Endothelial cell of umbilical vein (primary cell): ENCODE data around the gene CEP85L. TPM values are rescaled to one million over a fixed set of nuclear protein-coding genes. Genes with fewer than 3 reads are reported as not detected.

Experiments
- BruUV-seq: library from RNA; stranded (reverse); fragments of 400-500 nt; replicated peaks from 2 replicates; lab custom pipeline; 2021; lab: Mats Ljungman, UMichigan
- CTCF ChIA-PET: fragments of 300-600, 350-600 bp; sonication (Branson Sonifier 250); formaldehyde crosslinking; loops from one replicate; lab custom pipeline; 2021; ENCODE audit warnings: antibody characterized with exemption, inconsistent platforms; lab: Charles Lee
- POLR2A ChIA-PET: fragments of 300-600, 350-600 bp; sonication (Branson Sonifier 250); formaldehyde crosslinking; loops from one replicate; lab custom pipeline; 2021; ENCODE audit warnings: antibody characterized with exemption, inconsistent platforms; lab: Charles Lee
- DNase-seq: peaks from one replicate; pipeline ENCODE4 v3.0.0-alpha.2; 2011; ENCODE audit warnings: low read depth, low spot score
- FAIRE-seq: peaks from 2 replicates; lab custom pipeline; 2011; peaks lifted over from hg19 to GRCh38; lab: Jason Lieb, UNC
- H2AFZ ChIP-seq: 2 replicates; pipeline ENCODE4 v1.6.0; 2012; ENCODE audit warnings: low read depth, low read length, control low read depth, inconsistent platforms
- H3K27ac ChIP-seq: 2 replicates; pipeline ENCODE4 v1.5.1; 2011; ENCODE audit warnings: low read depth, mild to moderate bottlenecking, control low read depth, low read length, moderate library complexity; ENCODE audit not compliant: insufficient read depth
- H3K27me3 ChIP-seq, 2 experiments: 2 replicates each; pipeline versions ENCODE4 v1.6.0 to v1.6.1; 2011; ENCODE audit warnings: low read length in 2 of 2, mixed read lengths in 1 of 2; ENCODE audit not compliant: control insufficient read depth in 2 of 2, insufficient read depth in 2 of 2
- H3K36me3 ChIP-seq, 2 experiments: 2 replicates in 1 of 2; 3 replicates in 1 of 2; pipeline ENCODE4 v1.5.1; 2011; ENCODE audit warnings: low read length in 2 of 2, mild to moderate bottlenecking in 1 of 2, moderate library complexity in 1 of 2; ENCODE audit not compliant: control insufficient read depth in 2 of 2, insufficient read depth in 2 of 2; ENCODE audit errors: extremely low read depth in 1 of 2
- H3K4me1 ChIP-seq: 3 replicates; pipeline ENCODE4 v1.5.1; 2011; ENCODE audit warnings: mild to moderate bottlenecking, low read length; ENCODE audit not compliant: control insufficient read depth, insufficient read depth; ENCODE audit errors: extremely low read depth
- H3K4me2 ChIP-seq: 2 replicates; pipeline ENCODE4 v1.6.1; 2011; ENCODE audit warnings: low read length, control low read depth, mixed read lengths; ENCODE audit not compliant: insufficient read depth
- H3K4me3 ChIP-seq, 3 experiments: fragments of 200-600 bp in 1 of 3; sonication (generic), shearing (Covaris generic) in 1 of 3; replicated peaks in 1 of 3; 2 replicates each; pipeline ENCODE4 v1.5.1; 2011 to 2016; ENCODE audit warnings: control low read depth in 3 of 3, low read length in 3 of 3, mild to moderate bottlenecking in 2 of 3, inconsistent platforms in 1 of 3, low read depth in 1 of 3, moderate library complexity in 1 of 3; ENCODE audit not compliant: insufficient read depth in 1 of 3
- H3K79me2 ChIP-seq: 2 replicates; pipeline ENCODE4 v1.6.0; 2012; ENCODE audit warnings: low read length, inconsistent platforms; ENCODE audit not compliant: control insufficient read depth, insufficient read depth
- H3K9ac ChIP-seq: replicated peaks from 2 replicates; pipeline ENCODE3; 2011; ENCODE audit warnings: low read length, control low read depth; ENCODE audit not compliant: insufficient read depth; ENCODE audit errors: extremely low read depth
- H3K9me1 ChIP-seq: replicated peaks from 3 replicates; pipeline ENCODE4 v1.6.0; 2011; ENCODE audit warnings: mild to moderate bottlenecking, low read length; ENCODE audit not compliant: control insufficient read depth, insufficient read depth; ENCODE audit errors: extremely low read depth
- H3K9me3 ChIP-seq: replicated peaks from 2 replicates; pipeline ENCODE4 v1.5.1; 2012; ENCODE audit warnings: low read length, inconsistent platforms; ENCODE audit not compliant: control insufficient read depth, insufficient read depth
- H4K20me1 ChIP-seq: replicated peaks from 2 replicates; pipeline ENCODE3; 2011; ENCODE audit warnings: mild to moderate bottlenecking, low read length; ENCODE audit not compliant: control insufficient read depth, insufficient read depth; ENCODE audit errors: extremely low read depth
- CTCF ChIP-seq, 2 donors: IDR thresholded peaks; 1 replicate in 1 of 2; 2 replicates in 1 of 2; pipeline ENCODE4 v1.5.1; 2011; ENCODE audit warnings: low read length in 2 of 2, mild to moderate bottlenecking in 2 of 2, moderate library complexity in 2 of 2, control low read depth in 1 of 2, inconsistent platforms in 1 of 2, low read depth in 1 of 2; ENCODE audit not compliant: insufficient read depth in 1 of 2; ENCODE audit errors: extremely low read depth in 1 of 2
- EZH2 ChIP-seq: IDR thresholded peaks from 2 replicates; pipeline ENCODE4 v1.6.1; 2012; ENCODE audit warnings: borderline replicate concordance, low read depth, mild to moderate bottlenecking, moderate library complexity, low read length, inconsistent platforms; ENCODE audit not compliant: severe bottlenecking
- FOS ChIP-seq: IDR thresholded peaks from 2 replicates; pipeline ENCODE4 v1.6.1; 2011; ENCODE audit warnings: mild to moderate bottlenecking, low read length, moderate library complexity, borderline replicate concordance; ENCODE audit not compliant: insufficient read depth
- GATA2 ChIP-seq: IDR thresholded peaks from 2 replicates; pipeline ENCODE4 v1.7.0; 2011; ENCODE audit warnings: low read depth, mild to moderate bottlenecking, moderate library complexity, mixed read lengths, low read length; ENCODE audit not compliant: insufficient read length, insufficient read depth
- JUN ChIP-seq: IDR thresholded peaks from 2 replicates; pipeline ENCODE4 v1.6.1; 2011; ENCODE audit warnings: borderline replicate concordance, low read depth; ENCODE audit not compliant: insufficient read length, insufficient read depth
- MAX ChIP-seq: IDR thresholded peaks from 2 replicates; pipeline ENCODE4 v1.6.1; 2011; ENCODE audit not compliant: insufficient read depth, insufficient read length
- MYC ChIP-seq: IDR thresholded peaks from one replicate; pipeline ENCODE4 v1.6.1; 2011; ENCODE audit warnings: mild to moderate bottlenecking, low read depth, low read length
- POLR2A ChIP-seq: IDR thresholded peaks from 2 replicates; pipeline ENCODE4 v1.6.1; 2012; ENCODE audit warnings: low read depth, mild to moderate bottlenecking, control low read depth, low read length
- POLR2AphosphoS5 ChIP-seq: IDR thresholded peaks from 2 replicates; pipeline ENCODE4 v1.6.1; 2012; ENCODE audit warnings: low read depth, mild to moderate bottlenecking, control low read depth, low read length, moderate library complexity; ENCODE audit not compliant: insufficient read depth
- dilution Hi-C: fragments of 300-500 bp; cut with MboI; formaldehyde crosslinking; loops from one replicate; pipeline ENCODE4 v1.15.0; 2019; ENCODE audit warnings: low sequenced_read_pairs; ENCODE audit not compliant: extremely low pct_ligation_motif_present
- intact Hi-C: fragments of 100-400 bp; cut with micrococcal nuclease; formaldehyde crosslinking; loops from one replicate; pipeline ENCODE4 v1.10.0; 2022
- polyA plus RNA-seq, 4 experiments: library from polyadenylated mRNA; depleted of rRNA in 3 of 4; stranded (reverse) in 3 of 4; unstranded in 1 of 4; fragments of >200 nt; gene quantifications; 2 replicates each; pipeline versions ENCODE4 v1.2.1 to v1.2.3, GENCODE V29; 2011 to 2012; ENCODE audit warnings: missing spikeins in 1 of 4
- total RNA-seq: library from RNA; stranded (reverse); gene quantifications from 2 replicates; pipeline ENCODE4 v1.2.3, GENCODE V29; 2021

The CEP85L gene
- total and polyA plus RNA-seq, 2 donors (not counting 3 experiments of a cell fraction or from before 2014, with no cell fraction given) = 1.8 to 9.2 TPM

GRCh38 chr6:118693562-118693961, 42.2 kb upstream of the CEP85L start:
- H4K20me1 ChIP-seq = no peaks in the 10 kb centered on the region
- no peak overlapping the region for H3K4me3 ChIP-seq
- intact Hi-C loops (no loop called here), dilution Hi-C loops (no loop called here)
- H2AFZ ChIP-seq = no peak overlapping the region
- DNase-seq = no peak
- no peaks in the 10 kb centered on the region for H3K9me1 ChIP-seq
- TF ChIP-seq CTCF (IDR thresholded peaks at IDR 0.05; ENCODE audit: extremely low read depth in 1 of 2, insufficient read depth in 1 of 2, low read depth in 1 of 2, low read length in 2 of 2) (no peak), POLR2AphosphoS5 (no peak), MYC (no peak), GATA2 (no peak), FOS (no peak), POLR2A (no peak), JUN (no peak), EZH2 (no peak), MAX (no peak)
- ChIA-PET POLR2A (no interaction called here), CTCF (interaction anchor here (1.7 kb wide), 1 partner anchor 16 kb away, joined by 8 read pairs; no protein-coding TSS in a partner anchor)
- no peaks in the 10 kb centered on the region for H3K27me3 ChIP-seq
- H3K4me1 ChIP-seq = no peaks in the 10 kb centered on the region
- H3K79me2 ChIP-seq = no peaks in the 10 kb centered on the region
- no peak overlapping the region for H3K27ac ChIP-seq
- no peaks in the 10 kb centered on the region for H3K9me3 ChIP-seq
- no peak overlapping the region for H3K9ac ChIP-seq
- no peak overlapping the region for H3K4me2 ChIP-seq
- BruUV-seq = no TSS peak
- no peak for FAIRE-seq
- H3K36me3 ChIP-seq = no peaks in the 10 kb centered on the region
